SU-DHL-6 (cell line): ENCODE results near the gene OPRM1.
"Not testable (repeated sequence)": the region's sequence is repeated elsewhere in the genome, so short reads cannot be mapped to it uniquely, and the experiment has no call there.

Experiments used
- CTCF ChIP-seq: fragments of 200-600 bp; sonication (generic); IDR thresholded peaks from one replicate; pipeline ENCODE4 v1.5.1; 2017; ENCODE audit warnings: antibody characterized with exemption, mild to moderate bottlenecking, low read length, moderate library complexity; ENCODE audit not compliant: insufficient read depth, poor library complexity, severe bottlenecking
- EZH2phosphoT487 ChIP-seq: fragments of 200-600 bp; sonication (generic), shearing (Covaris generic); conservative IDR thresholded peaks from 2 replicates; pipeline ENCODE4 v1.6.1; 2018; ENCODE audit warnings: mild to moderate bottlenecking, antibody characterized with exemption, low read length, moderate library complexity, mixed read lengths

- not testable (repeated sequence) for TF ChIP-seq CTCF, EZH2phosphoT487
Observed at GRCh38 chr6:154241061-154241460, 202.0 kb downstream of the OPRM1 start.
